Transverse colon (tissue), 4 donors: ENCODE measurements around the gene PTPRG.

ENCODE experiments used
- EP300 ChIP-seq: sonication (generic); formaldehyde crosslinking; IDR thresholded peaks from one replicate; pipeline ENCODE4 v1.6.1; 2017; ENCODE audit warnings: antibody characterized with exemption, low read depth
- POLR2A ChIP-seq: fragments of 450-650 bp; IDR thresholded peaks from one replicate; pipeline ENCODE4 v1.6.1; 2016; ENCODE audit warnings: antibody characterized with exemption, mild to moderate bottlenecking, moderate library complexity
- POLR2AphosphoS5 ChIP-seq, 3 donors: sonication (generic); formaldehyde crosslinking; IDR thresholded peaks; one replicate each; pipeline ENCODE4 v1.6.1; 2016; ENCODE audit warnings: antibody characterized with exemption in 3 of 3
- TF ChIP-seq, protein P1 (sequence below), 5 experiments: fragments of 200-600 bp in 3 of 5; fragments of 450-650 bp in 2 of 5; sonication (generic) in 3 of 5; IDR thresholded peaks; 1 replicate in 2 of 5; 2 replicates in 3 of 5; pipeline ENCODE4 v1.5.1; 2016 to 2017; ENCODE audit warnings: antibody characterized with exemption in 5 of 5, inconsistent platforms in 3 of 5, mild to moderate bottlenecking in 2 of 5, moderate library complexity in 1 of 5

GRCh38 chr3:62010989-62011388, 449.6 kb downstream of the PTPRG start:
- no peak for TF ChIP-seq POLR2A
- TF ChIP-seq, protein P1, sequence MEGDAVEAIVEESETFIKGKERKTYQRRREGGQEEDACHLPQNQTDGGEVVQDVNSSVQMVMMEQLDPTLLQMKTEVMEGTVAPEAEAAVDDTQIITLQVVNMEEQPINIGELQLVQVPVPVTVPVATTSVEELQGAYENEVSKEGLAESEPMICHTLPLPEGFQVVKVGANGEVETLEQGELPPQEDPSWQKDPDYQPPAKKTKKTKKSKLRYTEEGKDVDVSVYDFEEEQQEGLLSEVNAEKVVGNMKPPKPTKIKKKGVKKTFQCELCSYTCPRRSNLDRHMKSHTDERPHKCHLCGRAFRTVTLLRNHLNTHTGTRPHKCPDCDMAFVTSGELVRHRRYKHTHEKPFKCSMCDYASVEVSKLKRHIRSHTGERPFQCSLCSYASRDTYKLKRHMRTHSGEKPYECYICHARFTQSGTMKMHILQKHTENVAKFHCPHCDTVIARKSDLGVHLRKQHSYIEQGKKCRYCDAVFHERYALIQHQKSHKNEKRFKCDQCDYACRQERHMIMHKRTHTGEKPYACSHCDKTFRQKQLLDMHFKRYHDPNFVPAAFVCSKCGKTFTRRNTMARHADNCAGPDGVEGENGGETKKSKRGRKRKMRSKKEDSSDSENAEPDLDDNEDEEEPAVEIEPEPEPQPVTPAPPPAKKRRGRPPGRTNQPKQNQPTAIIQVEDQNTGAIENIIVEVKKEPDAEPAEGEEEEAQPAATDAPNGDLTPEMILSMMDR (IDR thresholded peaks at IDR 0.05): no peak
- no peak for TF ChIP-seq POLR2AphosphoS5 (IDR thresholded peaks at IDR 0.05)
- no peak for TF ChIP-seq EP300
